GM18517 (cell line): ENCODE data around the gene STK24.
"Not testable (repeated sequence)": the region's sequence is repeated elsewhere in the genome, so short reads cannot be mapped to it uniquely, and the experiment has no call there.

ENCODE experiments used
- ATAC-seq: cut with Tn5 transposase; IDR thresholded peaks from one replicate; pipeline ENCODE4 v1.9.1; 2021; ENCODE audit warnings: mild to moderate bottlenecking, moderate library complexity; ENCODE audit not compliant: unreplicated experiment

Gene STK24

GRCh38 chr13:98576963-98577835 is at the start of gene STK24:
Gene STK24, minus strand, starts transcription at chr13:98577107. Its CDS starts 321 bp downstream, at chr13:98576786.
- ATAC-seq, result peak; percentile 41

GRCh38 chr13:98626298-98626935 is 49.5 kb upstream of the STK24 start:
- no peak for ATAC-seq

GRCh38 chr13:98624589-98624988 is 47.7 kb upstream of the STK24 start:
- not testable (repeated sequence) for ATAC-seq

GRCh38 chr13:98622931-98623331 is 46.0 kb upstream of the STK24 start:
- ATAC-seq, result no peak

- no peak for ATAC-seq
Measured at GRCh38 chr13:98619556-98619955, 42.6 kb upstream of the STK24 start.

GRCh38 chr13:98615595-98615994 is 38.7 kb upstream of the STK24 start:
- not testable (repeated sequence) for ATAC-seq

- no peak for ATAC-seq
Measured at GRCh38 chr13:98613591-98613990, 36.7 kb upstream of the STK24 start.

- no peak for ATAC-seq
Measured at GRCh38 chr13:98609756-98610155, 32.8 kb upstream of the STK24 start.

GRCh38 chr13:98606296-98606695 is 29.4 kb upstream of the STK24 start:
- ATAC-seq, result no peak

- ATAC-seq, result no peak
Measured at GRCh38 chr13:98599502-98600328, 22.8 kb upstream of the STK24 start.

- ATAC-seq, result no peak
Measured at GRCh38 chr13:98598043-98598442, 21.1 kb upstream of the STK24 start.

GRCh38 chr13:98595134-98595533 is 18.2 kb upstream of the STK24 start:
- ATAC-seq, result no peak

- ATAC-seq, result no peak
Measured at GRCh38 chr13:98592362-98592732, 15.4 kb upstream of the STK24 start.

GRCh38 chr13:98591721-98592361 is 14.9 kb upstream of the STK24 start:
- no peak for ATAC-seq

- not testable (repeated sequence) for ATAC-seq
Measured at GRCh38 chr13:98590471-98590870, 13.6 kb upstream of the STK24 start.

GRCh38 chr13:98589516-98589915 is 12.6 kb upstream of the STK24 start:
- ATAC-seq, result not testable (repeated sequence)

GRCh38 chr13:98586400-98587345 is 9.8 kb upstream of the STK24 start:
- ATAC-seq, result no peak

- no peak for ATAC-seq
Measured at GRCh38 chr13:98585946-98586345, 9.0 kb upstream of the STK24 start.

- no peak for ATAC-seq
Measured at GRCh38 chr13:98585398-98585754, 8.5 kb upstream of the STK24 start.
